Fibroblast of skin of scalp (primary cell): Measurements from ENCODE around the gene OSBPL7. TPM values are rescaled to one million over a fixed set of nuclear protein-coding genes. Genes with fewer than 3 reads are reported as not detected.

ENCODE experiments used
- DNase-seq: peaks from one replicate; pipeline ENCODE4 v3.0.0-alpha.2; 2013
- polyA plus RNA-seq, 2 experiments: library from polyadenylated mRNA; unstranded; fragments of 120-200 nt; gene quantifications; one replicate each; pipeline ENCODE4 v1.2.1, GENCODE V29; 2013; ENCODE audit not compliant: insufficient read length in 2 of 2

The OSBPL7 gene, protein sequence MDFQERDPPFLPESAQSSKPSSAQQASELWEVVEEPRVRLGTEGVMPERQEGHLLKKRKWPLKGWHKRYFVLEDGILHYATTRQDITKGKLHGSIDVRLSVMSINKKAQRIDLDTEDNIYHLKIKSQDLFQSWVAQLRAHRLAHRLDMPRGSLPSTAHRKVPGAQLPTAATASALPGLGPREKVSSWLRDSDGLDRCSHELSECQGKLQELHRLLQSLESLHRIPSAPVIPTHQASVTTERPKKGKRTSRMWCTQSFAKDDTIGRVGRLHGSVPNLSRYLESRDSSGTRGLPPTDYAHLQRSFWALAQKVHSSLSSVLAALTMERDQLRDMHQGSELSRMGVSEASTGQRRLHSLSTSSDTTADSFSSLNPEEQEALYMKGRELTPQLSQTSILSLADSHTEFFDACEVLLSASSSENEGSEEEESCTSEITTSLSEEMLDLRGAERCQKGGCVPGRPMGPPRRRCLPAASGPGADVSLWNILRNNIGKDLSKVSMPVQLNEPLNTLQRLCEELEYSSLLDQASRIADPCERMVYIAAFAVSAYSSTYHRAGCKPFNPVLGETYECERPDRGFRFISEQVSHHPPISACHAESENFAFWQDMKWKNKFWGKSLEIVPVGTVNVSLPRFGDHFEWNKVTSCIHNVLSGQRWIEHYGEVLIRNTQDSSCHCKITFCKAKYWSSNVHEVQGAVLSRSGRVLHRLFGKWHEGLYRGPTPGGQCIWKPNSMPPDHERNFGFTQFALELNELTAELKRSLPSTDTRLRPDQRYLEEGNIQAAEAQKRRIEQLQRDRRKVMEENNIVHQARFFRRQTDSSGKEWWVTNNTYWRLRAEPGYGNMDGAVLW
- polyA plus RNA-seq (2013, experiment 1 of 2; ENCODE audit: insufficient read length): 10.9 TPM
- 9.6 TPM for polyA plus RNA-seq (2013, experiment 2 of 2; ENCODE audit: insufficient read length)

GRCh38 chr17:47821424-47822391, at the start of gene OSBPL7:
OSBPL7 (minus strand) TSS chr17:47821794; CDS start chr17:47820278, 1,516 bp downstream.
- peak; percentile 86 for DNase-seq

DNA sequence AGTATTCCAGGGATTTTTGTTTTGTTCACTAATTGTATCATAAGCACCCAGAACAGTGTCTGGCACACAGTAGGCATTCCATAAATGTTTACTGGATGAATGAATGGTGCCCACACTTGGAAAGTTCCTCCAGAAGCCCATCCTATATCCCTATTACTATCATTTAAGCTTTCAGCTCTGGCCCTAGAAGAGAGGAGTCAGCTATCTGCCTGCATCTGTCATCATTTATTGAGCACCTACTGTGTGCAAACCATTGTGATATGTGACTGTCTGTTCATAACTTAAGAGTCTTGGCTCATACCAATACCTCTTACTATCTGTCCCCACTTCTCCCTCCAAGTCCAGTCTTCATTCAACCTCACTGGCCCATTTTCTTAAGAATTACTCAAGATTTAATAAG, 49.5 kb upstream of the OSBPL7 start:
- no peak for DNase-seq

DNA sequence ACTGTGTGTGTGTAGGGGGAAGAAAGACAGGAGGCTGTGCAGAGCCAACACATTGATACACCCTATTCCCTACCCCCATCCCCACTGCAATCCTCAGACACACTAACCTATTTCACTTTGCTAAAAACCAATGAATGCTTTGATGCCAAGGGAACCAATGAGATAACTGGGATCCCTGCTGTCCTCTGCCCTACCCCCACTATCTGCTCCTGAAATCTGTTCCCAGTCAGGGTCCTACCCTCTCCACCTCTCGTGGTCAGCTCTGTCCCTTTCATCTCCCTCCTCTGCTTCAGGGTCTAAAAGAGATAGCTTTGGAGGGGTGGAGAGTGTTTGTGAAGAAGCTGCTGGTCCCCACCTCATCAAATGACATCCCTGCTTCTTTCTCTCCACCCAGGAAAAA, 48.5 kb upstream of the OSBPL7 start:
- no peak for DNase-seq

DNA sequence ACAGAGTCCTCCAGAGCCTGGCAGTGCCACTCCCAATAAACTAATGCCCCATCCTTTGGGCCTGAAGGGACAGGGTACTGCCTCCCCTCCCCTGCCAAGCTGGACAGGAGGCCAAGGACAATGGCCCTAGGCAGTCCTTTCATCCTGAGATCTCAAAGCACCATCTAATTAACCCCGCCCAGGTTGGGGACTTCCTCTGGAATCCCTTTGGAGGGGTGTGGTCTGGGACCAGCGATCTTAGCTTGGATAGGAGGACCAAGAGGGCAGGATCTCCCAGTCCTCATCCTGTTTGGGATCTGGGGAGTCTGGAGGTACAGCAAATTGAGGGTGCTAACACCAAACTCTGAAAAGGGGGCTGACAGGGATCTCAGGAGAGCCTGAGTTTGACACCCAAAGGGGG, 47.5 kb upstream of the OSBPL7 start:
- no peak for DNase-seq

DNA sequence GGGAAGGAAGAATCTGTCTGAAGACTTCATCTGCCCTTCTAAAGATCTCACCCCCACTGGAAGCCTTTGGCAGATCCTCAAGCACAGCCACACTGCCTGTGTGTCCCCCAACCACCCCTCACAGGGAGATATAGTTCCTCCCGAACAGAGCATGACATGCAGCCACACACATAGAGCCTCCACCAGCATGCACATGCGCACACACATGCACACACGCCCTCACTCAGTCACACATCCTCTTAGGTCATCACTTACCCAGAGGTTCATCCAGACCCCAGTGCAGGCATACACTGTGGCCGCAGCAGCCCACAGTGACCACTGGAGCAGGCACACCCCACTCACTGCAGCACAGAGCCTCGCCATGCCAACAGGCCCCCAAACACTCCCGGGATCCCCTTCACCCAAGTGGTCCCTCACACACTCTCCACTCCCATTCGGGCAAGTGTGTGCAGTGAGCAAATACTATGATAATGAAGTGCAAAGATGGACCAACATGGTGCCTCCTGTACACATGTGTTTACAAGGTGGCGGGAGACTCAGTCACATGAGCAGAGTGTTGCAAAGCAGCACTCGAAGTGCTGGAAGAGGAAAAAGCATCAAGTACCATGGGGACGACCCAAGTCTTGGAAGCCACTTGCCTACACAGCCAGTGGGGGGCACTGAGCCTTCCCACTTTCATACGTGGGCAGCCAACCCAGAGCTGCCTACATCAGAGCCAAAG, 46.4 kb upstream of the OSBPL7 start:
- DNase-seq: no peak

- DNase-seq: no peak
Measured at GRCh38 chr17:47866941-47867340, 45.3 kb upstream of the OSBPL7 start.

DNA sequence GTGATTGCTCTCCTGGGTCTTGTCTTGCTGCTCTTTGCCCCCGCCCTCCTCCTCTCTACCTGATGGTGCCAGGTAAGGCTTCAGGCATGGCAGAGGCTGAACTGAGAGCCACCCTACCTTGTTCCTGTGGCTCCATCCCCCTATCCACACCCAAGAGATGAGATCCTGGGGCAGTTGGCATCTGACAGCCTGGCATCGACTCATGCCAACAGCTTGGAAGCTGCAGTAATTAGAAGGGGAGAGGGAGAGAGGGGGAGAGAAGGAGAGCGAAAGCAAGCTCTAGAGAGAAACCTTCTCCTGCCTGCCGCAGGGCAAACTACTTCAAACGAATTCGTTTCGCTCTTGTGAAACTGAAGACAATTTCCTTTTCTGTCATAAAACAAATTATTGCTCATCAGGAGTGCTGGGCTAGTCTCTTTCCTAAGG, 43.2 kb upstream of the OSBPL7 start:
- no peak for DNase-seq

- peak; percentile 89 for DNase-seq
Measured at GRCh38 chr17:47862621-47863440, 41.2 kb upstream of the OSBPL7 start.

DNA sequence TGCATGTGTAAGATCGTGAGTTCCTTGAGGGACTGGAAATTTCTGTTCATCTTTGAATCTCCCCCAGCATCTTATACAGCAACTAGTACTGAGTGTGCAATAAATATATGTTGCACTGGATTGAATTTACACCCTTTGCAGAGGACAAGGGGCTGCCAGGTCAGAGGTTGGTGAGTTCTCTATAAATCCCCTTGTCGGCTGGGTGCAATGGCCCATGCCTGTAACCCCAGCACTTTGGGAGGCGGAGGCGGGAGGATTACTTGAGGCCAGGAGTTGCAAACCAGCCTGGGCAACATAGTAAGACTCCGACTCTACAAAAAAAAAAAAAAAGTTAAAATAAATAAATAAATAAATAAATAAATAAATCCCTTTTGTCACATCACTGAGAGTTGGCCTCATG, 38.8 kb upstream of the OSBPL7 start:
- DNase-seq: no peak

- DNase-seq: no peak
Measured at GRCh38 chr17:47857551-47858455, 36.2 kb upstream of the OSBPL7 start.

DNA sequence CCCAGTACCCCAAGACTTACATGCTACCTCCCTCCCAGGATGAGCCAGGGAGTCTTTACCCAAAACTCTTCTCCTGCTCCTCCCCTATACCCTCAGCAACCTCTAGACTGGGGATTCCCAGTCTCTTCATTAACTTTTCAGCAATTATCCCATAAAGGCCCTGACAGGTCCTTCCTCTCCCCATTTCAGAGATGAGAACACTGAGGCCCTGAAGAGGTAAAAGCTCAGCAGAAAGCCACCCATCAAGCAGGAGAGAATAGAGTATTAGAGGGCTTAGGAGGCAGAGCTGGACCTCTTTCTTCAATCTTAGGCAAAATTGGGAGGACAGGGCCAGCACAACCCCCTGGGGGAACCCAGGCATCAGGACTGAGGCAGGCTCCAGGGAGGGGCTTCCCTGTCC, 35.2 kb upstream of the OSBPL7 start:
- DNase-seq: no peak

DNA sequence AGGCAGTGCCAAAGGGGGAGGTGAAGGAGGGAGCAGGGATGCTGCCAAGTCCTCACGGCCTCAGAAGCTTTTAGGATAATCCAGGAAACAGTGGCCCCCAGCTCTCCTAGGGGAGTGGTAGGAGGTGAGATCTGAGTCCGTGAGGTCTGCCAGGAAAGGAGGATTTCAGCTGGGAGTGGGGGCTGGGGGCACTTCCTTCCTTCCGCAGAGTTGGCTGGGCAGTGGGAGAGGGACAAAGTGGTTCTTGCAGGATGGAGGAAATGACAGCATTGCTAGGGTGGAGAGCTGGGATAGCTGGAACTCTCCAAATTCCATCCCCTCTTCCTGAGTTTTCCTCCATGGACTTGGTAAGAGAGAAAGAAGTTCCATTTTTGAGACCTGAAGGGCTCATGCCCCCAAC, 34.1 kb upstream of the OSBPL7 start:
- no peak for DNase-seq

DNA sequence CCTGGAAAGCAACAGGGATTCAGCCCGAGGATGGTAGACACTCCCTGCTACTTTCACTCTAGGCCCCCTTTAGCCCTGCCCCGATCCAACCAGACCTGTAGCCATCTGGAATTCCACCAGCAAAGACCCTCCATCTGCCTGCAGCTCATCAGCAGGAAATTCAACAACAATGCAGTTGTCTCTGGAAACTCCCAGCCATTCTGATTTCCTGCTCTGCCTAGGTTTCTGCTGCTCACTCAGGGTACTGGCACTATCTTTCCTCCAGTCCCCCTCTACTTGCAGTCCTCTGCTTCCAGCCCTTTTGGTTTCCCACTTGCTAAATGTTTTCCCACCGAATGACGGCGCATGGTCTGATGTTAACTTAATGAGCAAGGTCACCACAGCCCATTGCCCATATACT, 32.0 kb upstream of the OSBPL7 start:
- DNase-seq: no peak

DNA sequence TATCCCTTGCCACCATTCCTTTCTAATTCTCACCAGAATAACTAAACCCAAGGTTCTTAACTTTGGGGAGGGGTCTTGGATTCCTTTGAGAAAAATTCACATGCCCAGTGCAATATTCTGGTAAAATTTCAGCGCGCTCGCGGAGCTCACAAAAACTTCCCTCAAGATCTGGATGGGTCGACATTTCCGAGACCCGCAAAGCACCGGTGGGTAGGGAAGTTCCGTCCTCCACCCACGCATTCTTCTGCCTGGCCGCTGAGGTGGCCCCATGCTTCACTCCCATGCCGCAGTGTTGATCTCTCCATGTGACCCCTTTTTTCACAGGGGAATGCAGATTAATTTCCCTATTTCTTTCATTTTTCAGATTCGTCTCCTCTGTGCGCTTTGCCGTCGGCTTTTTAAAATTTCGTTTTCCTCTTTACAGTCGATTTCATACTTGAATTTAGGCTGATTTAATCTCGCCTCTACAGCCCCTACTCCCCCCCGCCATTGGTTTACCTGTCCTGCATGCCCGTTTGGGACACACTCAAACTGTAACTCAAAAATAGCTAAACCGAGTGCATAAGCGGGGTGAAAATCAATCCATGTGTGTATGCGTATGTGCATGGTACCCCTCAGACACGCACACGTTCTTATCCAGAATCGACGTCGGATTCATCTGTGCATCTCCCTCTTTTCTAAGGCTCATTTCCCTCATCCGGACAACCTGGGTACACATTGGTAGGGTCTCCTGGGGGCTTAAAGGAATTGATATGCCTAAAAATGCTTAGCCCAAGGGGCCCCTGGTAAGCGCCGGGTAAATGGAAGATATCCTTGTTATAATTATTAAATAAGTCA, 30.7 kb upstream of the OSBPL7 start:
- no peak for DNase-seq

DNA sequence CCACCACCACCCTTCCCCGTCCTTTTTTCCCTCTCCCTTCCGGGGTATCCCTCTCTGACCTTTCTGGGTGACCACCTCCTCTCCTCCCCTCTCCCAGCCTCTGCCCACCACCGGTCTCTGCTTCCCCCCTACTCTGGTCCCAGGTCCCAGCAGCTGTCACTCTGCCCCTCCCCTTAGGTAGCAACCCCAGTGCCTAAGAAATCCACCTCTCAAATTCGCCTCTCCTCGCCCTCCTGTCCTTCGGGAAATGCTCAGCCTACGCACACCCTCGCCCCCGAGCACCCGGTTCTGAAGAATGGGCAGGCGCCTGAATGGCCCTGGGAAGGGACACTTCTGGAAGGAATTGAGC, 30.1 kb upstream of the OSBPL7 start:
- DNase-seq: no peak

GRCh38 chr17:47850692-47851573, 29.3 kb upstream of the OSBPL7 start, which contains the start of gene SP6:
SP6 (minus strand) TSS chr17:47851163; CDS start chr17:47848429, 2,734 bp downstream.
- peak; percentile 34 for DNase-seq

- no peak for DNase-seq
Measured at GRCh38 chr17:47850373-47850691, 28.7 kb upstream of the OSBPL7 start.

GRCh38 chr17:47848198-47848513, 26.6 kb upstream of the OSBPL7 start:
- no peak for DNase-seq
